ENCODE measurements around the gene MIGA2. TPM values are rescaled to one million over a fixed set of nuclear protein-coding genes. Genes with fewer than 3 reads are reported as not detected.
A peak's percentile ranks its signal among the peaks of the same experiment; 100 is the strongest.

Gene MIGA2, protein sequence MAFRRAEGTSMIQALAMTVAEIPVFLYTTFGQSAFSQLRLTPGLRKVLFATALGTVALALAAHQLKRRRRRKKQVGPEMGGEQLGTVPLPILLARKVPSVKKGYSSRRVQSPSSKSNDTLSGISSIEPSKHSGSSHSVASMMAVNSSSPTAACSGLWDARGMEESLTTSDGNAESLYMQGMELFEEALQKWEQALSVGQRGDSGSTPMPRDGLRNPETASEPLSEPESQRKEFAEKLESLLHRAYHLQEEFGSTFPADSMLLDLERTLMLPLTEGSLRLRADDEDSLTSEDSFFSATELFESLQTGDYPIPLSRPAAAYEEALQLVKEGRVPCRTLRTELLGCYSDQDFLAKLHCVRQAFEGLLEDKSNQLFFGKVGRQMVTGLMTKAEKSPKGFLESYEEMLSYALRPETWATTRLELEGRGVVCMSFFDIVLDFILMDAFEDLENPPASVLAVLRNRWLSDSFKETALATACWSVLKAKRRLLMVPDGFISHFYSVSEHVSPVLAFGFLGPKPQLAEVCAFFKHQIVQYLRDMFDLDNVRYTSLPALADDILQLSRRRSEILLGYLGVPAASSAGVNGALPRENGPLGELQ
- total RNA-seq (10 to 100 TPM in 3 of 4 donors, 1 to 10 TPM in 1; 8.4 to 17.8 (median 14.8) TPM), polyA plus RNA-seq (10 to 100 TPM; 12.7 to 18.1 (median 13.7) TPM)
- long read RNA-seq, donor 1, partial matches to known transcripts = 3 of 20 reads
- long read RNA-seq, donor 1, other reads (novel, unspliced or antisense) = 17 of 20 reads
- long read RNA-seq, donor 2, partial matches to known transcripts = 7 of 53 reads
- long read RNA-seq, donor 2, other reads (novel, unspliced or antisense) = 44 of 53 reads

DNA sequence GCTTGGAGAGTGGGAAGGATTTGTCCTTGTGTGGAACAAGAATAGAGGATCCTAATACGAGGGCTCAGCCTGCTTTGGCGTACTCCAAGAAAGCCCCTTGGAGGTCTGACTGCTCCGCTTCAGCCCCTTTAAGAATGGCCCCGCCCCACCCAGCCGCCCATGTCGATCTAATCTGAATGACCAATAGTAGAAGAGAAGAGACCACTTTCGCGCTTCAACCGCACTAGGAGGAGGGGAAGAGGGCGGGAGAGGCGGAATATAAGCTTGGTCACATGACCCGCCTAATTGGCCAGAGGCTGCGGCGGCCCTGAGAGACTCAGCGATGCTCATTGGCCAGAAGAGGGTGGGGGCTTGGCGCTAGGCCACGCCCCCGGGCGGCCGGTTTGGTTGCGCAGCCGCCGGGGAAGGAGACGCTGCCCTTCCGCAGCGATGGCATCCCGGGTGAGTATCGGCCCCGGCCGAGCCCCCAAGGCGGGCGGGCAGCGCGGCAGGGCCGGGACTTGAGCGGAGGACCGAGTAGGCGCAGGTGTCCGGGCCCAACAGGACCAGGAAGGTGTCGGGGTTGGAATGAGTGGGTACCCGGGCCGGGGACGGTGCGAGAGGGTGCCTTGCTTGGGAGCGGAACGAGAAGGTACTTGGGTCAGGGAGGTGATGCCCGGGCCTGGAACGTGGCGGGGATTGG, at the start of gene MIGA2:
Gene MIGA2 (plus strand): TSS at position 386 of the 682 bp plus-strand sequence. CDS start 3,969 bp downstream, outside the sequence.
- DNase-seq (peak; percentile 97 to 98), ATAC-seq (peak; percentile 98 to 99 (median 98))
- peaks cover 0 to 12% of the 10 kb centered on the region in 2 donors for H3K36me3 ChIP-seq (ENCODE audit: insufficient read depth in 1 of 2, low read depth in 1 of 2)
- WGBS, 3 donors = 0 to 1% (median 1%) methylated on average over 41 to 49 of the region's 49 CpGs
- H3K27me3 ChIP-seq (ENCODE audit: insufficient read depth in 3 of 3, low read length in 2 of 3) = no peaks in the 10 kb centered on the region
- H3K27ac ChIP-seq = peak within 1 kb of the TSS; percentile 89
- peak within 1 kb of the TSS; percentile 94 for H3K4me3 ChIP-seq
- peaks cover 16% of the 10 kb centered on the region for H3K4me1 ChIP-seq
- intact Hi-C loops (cut with DNase I) = loop anchor here (5.0 kb wide), 2 partner anchors 36 to 46 kb away; partner anchors contain the start of gene DOLPP1 (in 1 of the 2)
- TF ChIP-seq, protein P1, sequence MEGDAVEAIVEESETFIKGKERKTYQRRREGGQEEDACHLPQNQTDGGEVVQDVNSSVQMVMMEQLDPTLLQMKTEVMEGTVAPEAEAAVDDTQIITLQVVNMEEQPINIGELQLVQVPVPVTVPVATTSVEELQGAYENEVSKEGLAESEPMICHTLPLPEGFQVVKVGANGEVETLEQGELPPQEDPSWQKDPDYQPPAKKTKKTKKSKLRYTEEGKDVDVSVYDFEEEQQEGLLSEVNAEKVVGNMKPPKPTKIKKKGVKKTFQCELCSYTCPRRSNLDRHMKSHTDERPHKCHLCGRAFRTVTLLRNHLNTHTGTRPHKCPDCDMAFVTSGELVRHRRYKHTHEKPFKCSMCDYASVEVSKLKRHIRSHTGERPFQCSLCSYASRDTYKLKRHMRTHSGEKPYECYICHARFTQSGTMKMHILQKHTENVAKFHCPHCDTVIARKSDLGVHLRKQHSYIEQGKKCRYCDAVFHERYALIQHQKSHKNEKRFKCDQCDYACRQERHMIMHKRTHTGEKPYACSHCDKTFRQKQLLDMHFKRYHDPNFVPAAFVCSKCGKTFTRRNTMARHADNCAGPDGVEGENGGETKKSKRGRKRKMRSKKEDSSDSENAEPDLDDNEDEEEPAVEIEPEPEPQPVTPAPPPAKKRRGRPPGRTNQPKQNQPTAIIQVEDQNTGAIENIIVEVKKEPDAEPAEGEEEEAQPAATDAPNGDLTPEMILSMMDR (IDR thresholded peaks at IDR 0.05) = no peak
- no peaks in the 10 kb centered on the region for H3K9me3 ChIP-seq

DNA sequence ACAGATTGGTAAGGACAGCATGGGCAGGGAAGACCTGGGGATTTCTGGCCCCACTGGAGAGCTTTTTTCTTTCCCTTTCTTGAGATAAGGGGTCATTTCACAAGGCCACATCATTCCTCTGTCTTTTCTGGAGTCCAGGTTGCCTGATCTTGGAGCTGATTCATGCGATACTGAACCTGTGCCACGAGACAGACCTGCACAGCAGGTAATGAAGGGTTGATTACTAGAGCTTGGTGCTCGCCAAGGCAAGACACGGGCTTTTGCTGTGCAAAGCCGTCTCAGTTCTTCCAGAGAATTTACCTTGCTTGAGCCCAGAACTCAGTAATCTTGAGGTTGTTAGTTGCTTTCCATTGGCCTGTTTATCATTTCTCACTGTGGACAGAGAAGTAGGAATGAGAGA, 49.8 kb upstream of the MIGA2 start:
- intact Hi-C loops (cut with DNase I) = loop anchor here in 1 of 2 donors (10.0 kb wide), 1 partner anchor 402 kb away; no protein-coding TSS in a partner anchor
- WGBS, 3 donors = 90 to 95% (median 91%) methylated on average over 5 of the region's 5 CpGs

DNA sequence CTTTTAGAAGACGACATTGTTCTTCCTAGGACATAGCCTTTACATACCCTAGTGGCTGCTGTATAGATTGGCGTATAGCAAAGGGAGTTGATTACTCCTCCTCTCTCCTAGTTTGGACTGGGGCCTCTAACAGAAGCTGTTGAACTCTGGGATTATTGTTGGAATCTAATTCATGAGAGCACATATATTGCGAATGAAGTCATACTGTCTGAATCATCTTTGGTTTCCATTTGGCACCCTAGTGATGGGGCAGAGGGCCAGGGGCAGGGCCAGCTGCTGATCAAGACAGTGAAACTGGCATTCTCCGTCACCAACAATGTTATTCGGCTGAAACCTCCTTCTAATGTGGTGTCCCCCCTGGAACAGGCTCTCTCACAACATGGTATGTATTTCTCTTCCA, 48.6 kb upstream of the MIGA2 start:
- Histone ChIP-seq H3K36me3 (ENCODE audit: insufficient read depth in 1 of 2, low read depth in 1 of 2) (peaks cover 15 to 91% of the 10 kb centered on the region in 2 donors), H3K27me3 (ENCODE audit: insufficient read depth in 3 of 3, low read length in 2 of 3) (no peaks in the 10 kb centered on the region), H3K9me3 (no peaks in the 10 kb centered on the region), H3K27ac (peak overlapping the region; percentile 71), H3K4me3 (peak overlapping the region; percentile 13), H3K4me1 (peaks cover 14% of the 10 kb centered on the region)
- peak; percentile 67 to 86 for DNase-seq
- WGBS, 3 donors = 31 to 44% (median 35%) methylated on average over 5 of the region's 5 CpGs
- TF ChIP-seq, protein P1 (IDR thresholded peaks at IDR 0.05) = no peak
- ATAC-seq = peak; percentile 94 to 97 (median 96)
- intact Hi-C loops (cut with DNase I) = loop anchor here in 1 of 2 donors (10.0 kb wide), 1 partner anchor 403 kb away; no protein-coding TSS in a partner anchor

More for the DNA sequence above, 49.8 kb upstream of the MIGA2 start:
- DNase-seq (no peak), ATAC-seq (no peak)
- Histone ChIP-seq H3K9me3 (no peaks in the 10 kb centered on the region), H3K27me3 (ENCODE audit: insufficient read depth in 3 of 3, low read length in 2 of 3) (no peaks in the 10 kb centered on the region), H3K4me1 (peaks cover 14% of the 10 kb centered on the region), H3K4me3 (no peak overlapping the region), H3K36me3 (ENCODE audit: insufficient read depth in 1 of 2, low read depth in 1 of 2) (peaks cover 15 to 91% of the 10 kb centered on the region in 2 donors), H3K27ac (no peak overlapping the region)
- TF ChIP-seq, protein P1 (IDR thresholded peaks at IDR 0.05) = no peak

DNA sequence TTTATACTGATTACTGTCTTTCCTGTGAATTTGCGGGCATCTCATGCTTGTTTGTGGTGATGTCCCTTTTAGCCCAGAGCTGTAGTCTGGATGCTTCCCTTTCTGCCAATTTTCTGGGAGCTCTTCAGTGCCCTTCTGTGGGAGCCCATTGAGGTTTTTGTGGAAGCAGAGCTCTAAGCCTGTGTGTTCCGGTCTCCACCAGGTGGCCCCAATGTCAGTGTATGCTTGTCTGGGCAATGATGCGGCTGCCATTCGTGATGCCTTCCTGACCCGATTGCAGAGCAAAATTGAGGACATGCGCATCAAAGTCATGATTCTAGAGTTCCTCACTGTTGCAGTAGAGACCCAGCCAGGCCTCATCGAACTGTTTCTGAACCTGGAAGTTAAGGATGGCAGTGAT, 43.4 kb upstream of the MIGA2 start:
- TF ChIP-seq, protein P1 (IDR thresholded peaks at IDR 0.05) = peak; percentile 25
- intact Hi-C loops (cut with DNase I) = no loop called here
- H3K27ac ChIP-seq = no peak overlapping the region

More for the DNA sequence above, 43.4 kb upstream of the MIGA2 start:
- peak in 3 of 4 donors; percentile 52 to 57 (median 54) for ATAC-seq
- Histone ChIP-seq H3K9me3 (no peaks in the 10 kb centered on the region), H3K4me3 (no peak overlapping the region), H3K4me1 (peaks cover 4% of the 10 kb centered on the region), H3K36me3 (ENCODE audit: insufficient read depth in 1 of 2, low read depth in 1 of 2) (peaks cover 9 to 95% of the 10 kb centered on the region in 2 donors), H3K27me3 (ENCODE audit: insufficient read depth in 3 of 3, low read length in 2 of 3) (no peaks in the 10 kb centered on the region)
- no peak for DNase-seq
- WGBS, 3 donors = 64 to 74% (median 71%) methylated on average over 7 of the region's 7 CpGs
